ENCODE measurements around the gene EPS15.

EPS15 gene

GRCh38 chr1:51433269-51433971 is 85.6 kb downstream of the EPS15 start:
- DNase-seq (ENCODE audit: low spot score), result no peak
- no peak for TF ChIP-seq CTCF (IDR thresholded peaks at IDR 0.05; ENCODE audit: extremely low read depth, missing control alignments)

DNA sequence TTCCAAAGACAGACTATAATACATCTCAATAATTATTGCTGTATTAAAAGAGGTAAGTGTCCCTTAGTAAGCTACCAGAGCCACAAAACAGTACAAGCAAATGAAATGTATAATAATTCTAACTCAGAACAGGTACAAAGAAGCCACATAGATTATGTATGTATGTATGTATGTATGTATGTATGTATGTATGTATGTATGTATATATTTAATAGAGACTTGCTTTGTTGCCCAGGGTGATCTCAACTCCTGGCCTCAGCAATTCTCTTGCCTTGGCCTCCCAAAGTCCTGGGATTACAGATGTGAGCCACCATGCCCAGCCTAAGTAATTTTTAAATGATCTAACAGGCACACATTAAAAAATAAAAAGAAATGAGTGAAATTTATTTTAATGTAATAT is 86.9 kb downstream of the EPS15 start:
- no peak for TF ChIP-seq CTCF (IDR thresholded peaks at IDR 0.05; ENCODE audit: extremely low read depth, missing control alignments)
- DNase-seq (ENCODE audit: low spot score), result no peak

DNA sequence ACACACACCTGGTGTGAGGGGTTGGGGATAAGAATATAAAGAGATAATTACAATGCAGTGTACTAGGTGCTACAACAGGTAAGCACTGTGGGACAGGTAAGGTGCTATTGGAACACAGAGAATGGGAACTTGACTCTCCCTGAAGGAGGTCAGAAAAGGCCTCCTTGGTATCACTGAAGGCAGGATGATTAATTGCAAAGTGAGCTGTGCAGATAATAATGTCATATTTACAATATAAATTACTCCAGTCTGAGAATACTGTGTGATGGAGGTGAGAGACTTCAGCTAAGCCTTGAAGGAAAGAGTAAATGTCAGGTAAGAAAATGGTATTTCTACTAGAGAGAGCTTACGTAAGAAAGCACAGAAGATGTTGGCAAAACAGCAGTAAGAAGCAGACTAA is 91.6 kb downstream of the EPS15 start:
- no peak for DNase-seq (ENCODE audit: low spot score)
- no peak for TF ChIP-seq CTCF (IDR thresholded peaks at IDR 0.05; ENCODE audit: extremely low read depth, missing control alignments)

DNA sequence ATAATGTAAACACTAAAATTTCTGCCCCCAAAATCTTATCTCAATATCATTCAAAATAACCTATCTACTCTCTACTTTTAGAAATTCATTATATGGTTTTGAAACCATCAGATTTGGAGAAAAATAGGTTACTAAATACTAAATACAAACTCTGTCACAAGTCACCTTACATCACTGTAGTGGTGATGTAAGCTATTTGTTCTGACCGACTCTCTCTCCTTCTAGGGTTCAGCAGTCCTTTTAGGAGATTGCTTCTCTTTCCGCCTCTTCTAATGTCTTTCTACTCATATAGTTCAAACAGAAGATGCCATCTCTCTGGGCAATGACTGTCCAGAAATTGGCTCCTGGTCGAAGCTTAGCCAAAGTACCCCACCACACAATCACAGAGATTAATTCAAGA is 93.1 kb downstream of the EPS15 start:
- TF ChIP-seq CTCF (IDR thresholded peaks at IDR 0.05; ENCODE audit: extremely low read depth, missing control alignments), result no peak
- DNase-seq (ENCODE audit: low spot score), result no peak

DNA sequence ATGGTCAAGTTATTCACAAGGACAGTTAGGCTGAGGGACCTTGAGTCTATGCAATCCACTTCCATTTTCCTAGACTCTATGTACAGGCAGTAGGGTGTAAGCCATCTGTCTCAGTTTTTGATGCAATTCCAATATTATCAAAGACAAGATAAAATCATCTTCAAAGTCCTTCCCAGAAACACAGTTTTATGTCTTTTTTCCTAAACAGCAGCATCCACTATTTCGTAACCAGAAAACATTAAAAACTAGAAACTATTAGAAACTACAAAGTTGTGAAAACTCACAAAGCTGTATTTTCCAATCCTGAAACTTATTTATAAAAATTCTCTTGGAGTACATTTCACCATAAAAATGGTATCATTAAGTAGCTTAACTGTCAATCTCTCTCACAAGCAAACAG is 93.8 kb downstream of the EPS15 start:
- TF ChIP-seq CTCF (IDR thresholded peaks at IDR 0.05; ENCODE audit: extremely low read depth, missing control alignments), result no peak
- no peak for DNase-seq (ENCODE audit: low spot score)

DNA sequence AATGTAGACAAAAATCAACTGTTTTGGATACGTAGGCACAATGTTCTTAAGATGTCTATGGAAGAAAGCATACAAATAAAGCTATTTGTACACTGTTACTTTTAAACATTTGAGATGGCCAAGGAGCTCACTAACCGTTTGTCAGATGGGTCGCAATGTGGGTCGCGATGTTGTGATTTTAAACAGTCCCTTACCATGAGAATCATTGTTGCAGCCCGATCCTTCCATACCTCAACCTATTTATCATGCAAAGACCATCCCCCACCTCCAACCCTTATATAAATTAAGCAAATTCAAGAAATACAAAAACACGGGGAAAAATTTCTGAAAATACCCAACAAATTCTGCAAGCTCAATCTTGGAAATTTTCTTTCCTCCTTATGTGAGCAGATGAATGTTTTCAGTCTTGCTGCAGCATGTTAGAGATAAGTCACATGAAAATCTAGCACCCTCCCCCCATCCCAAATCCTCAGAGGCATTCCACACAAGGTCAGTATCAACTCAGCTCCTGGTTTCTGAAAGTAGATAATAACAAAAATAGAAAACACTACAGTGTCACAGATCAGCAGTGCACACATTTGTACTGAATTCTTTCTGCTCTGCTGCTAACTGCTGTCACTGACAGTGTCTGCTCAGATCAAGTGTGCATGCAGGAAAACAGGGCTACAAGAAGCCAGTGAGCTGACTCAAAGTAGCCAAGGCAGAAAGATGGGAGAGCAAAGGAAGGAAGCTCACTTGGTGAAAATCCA is 95.8 kb downstream of the EPS15 start:
- DNase-seq (ENCODE audit: low spot score), result no peak
- TF ChIP-seq CTCF (IDR thresholded peaks at IDR 0.05; ENCODE audit: extremely low read depth, missing control alignments), result no peak

DNA sequence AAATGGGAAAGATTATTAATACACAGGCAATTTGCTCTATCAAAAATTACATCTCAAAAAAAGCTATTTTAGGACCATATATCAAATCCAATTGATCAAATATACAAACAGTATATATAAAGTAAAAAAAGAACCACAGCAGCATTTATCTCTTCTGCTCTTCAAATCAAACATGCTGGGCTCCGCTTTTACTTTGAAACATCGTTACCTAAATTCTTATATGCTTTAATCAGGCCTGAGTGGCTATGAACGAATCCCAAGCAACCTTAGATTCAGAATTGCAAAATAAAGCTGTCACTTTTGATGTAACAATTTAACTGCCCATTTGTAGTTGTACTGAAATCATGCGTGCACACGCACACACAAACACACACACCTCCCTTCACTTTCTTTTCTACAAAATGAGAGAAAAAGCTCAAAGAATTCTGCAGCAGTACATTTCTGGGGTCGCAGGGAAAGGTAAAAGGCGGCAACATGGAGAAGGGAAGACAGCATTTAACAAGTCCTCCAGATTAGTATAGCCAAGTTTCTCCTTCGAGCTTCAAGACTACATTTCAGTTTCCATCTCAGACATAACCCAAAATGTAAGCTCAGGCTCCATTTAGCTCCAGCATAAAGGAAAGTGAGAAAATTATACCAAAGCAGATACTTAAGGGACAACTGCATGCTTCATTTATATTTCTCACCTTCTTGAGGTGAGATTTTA is 96.5 kb downstream of the EPS15 start:
- no peak for TF ChIP-seq CTCF (IDR thresholded peaks at IDR 0.05; ENCODE audit: extremely low read depth, missing control alignments)
- no peak for DNase-seq (ENCODE audit: low spot score)

Data from GM20000 (cell line).